HG03139 (cell line): ENCODE measurements around the gene PCDHGB3.
"Not testable (repeated sequence)": the region's sequence is repeated elsewhere in the genome, so short reads cannot be mapped to it uniquely, and the experiment has no call there.

Experiments used
- ATAC-seq: cut with Tn5 transposase; IDR thresholded peaks from one replicate; pipeline ENCODE4 v1.9.1; 2021; ENCODE audit not compliant: unreplicated experiment

Gene PCDHGB3

GRCh38 chr5:141356950-141357349 is 13.1 kb upstream of the PCDHGB3 start:
- ATAC-seq: no peak

GRCh38 chr5:141359790-141360426 is 10.1 kb upstream of the PCDHGB3 start, which contains the start of gene PCDHGB2:
PCDHGB2 (plus strand) TSS chr5:141359994; CDS start chr5:141360136, 142 bp downstream.
- ATAC-seq: peak; percentile 67

- ATAC-seq: no peak
These were observed 9.4 kb upstream of the PCDHGB3 start for GRCh38 chr5:141360685-141361084.

- no peak for ATAC-seq
These were observed 7.3 kb upstream of the PCDHGB3 start for GRCh38 chr5:141362719-141363118.

- ATAC-seq: no peak
These were observed 5.9 kb upstream of the PCDHGB3 start, which contains the start of gene PCDHGA5 for GRCh38 chr5:141363952-141364660. PCDHGA5 (plus strand) TSS chr5:141364162; CDS start chr5:141364331, 169 bp downstream.

GRCh38 chr5:141366016-141366896 is 3.8 kb upstream of the PCDHGB3 start:
- ATAC-seq: no peak

- no peak for ATAC-seq
These were observed 1.8 kb downstream of the PCDHGB3 start for GRCh38 chr5:141371572-141372475.

GRCh38 chr5:141373673-141374317 is 3.8 kb downstream of the PCDHGB3 start, which contains the start of gene PCDHGA6:
PCDHGA6 (plus strand) TSS chr5:141373891; CDS start chr5:141374084, 193 bp downstream.
- ATAC-seq: no peak

GRCh38 chr5:141374627-141375026 is 4.6 kb downstream of the PCDHGB3 start:
- ATAC-seq: no peak

GRCh38 chr5:141375444-141376155 is 5.6 kb downstream of the PCDHGB3 start:
- ATAC-seq: not testable (repeated sequence)

GRCh38 chr5:141382469-141383294 is 12.6 kb downstream of the PCDHGB3 start, which contains the start of gene PCDHGA7:
PCDHGA7 (plus strand) TSS chr5:141382742; CDS start chr5:141382900, 158 bp downstream.
- ATAC-seq: no peak

- ATAC-seq: no peak
These were observed 13.3 kb downstream of the PCDHGB3 start for GRCh38 chr5:141383345-141383744.

- ATAC-seq: no peak
These were observed 14.6 kb downstream of the PCDHGB3 start for GRCh38 chr5:141384471-141385267.

GRCh38 chr5:141387557-141388311 is 17.7 kb downstream of the PCDHGB3 start, which contains the start of gene PCDHGB4:
PCDHGB4 (plus strand) TSS chr5:141387698; CDS start chr5:141387885, 187 bp downstream.
- ATAC-seq: not testable (repeated sequence)

GRCh38 chr5:141388661-141389060 is 18.6 kb downstream of the PCDHGB3 start:
- ATAC-seq: no peak
